ENCODE results near the gene APMAP.

APMAP gene, protein sequence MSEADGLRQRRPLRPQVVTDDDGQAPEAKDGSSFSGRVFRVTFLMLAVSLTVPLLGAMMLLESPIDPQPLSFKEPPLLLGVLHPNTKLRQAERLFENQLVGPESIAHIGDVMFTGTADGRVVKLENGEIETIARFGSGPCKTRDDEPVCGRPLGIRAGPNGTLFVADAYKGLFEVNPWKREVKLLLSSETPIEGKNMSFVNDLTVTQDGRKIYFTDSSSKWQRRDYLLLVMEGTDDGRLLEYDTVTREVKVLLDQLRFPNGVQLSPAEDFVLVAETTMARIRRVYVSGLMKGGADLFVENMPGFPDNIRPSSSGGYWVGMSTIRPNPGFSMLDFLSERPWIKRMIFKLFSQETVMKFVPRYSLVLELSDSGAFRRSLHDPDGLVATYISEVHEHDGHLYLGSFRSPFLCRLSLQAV

DNA sequence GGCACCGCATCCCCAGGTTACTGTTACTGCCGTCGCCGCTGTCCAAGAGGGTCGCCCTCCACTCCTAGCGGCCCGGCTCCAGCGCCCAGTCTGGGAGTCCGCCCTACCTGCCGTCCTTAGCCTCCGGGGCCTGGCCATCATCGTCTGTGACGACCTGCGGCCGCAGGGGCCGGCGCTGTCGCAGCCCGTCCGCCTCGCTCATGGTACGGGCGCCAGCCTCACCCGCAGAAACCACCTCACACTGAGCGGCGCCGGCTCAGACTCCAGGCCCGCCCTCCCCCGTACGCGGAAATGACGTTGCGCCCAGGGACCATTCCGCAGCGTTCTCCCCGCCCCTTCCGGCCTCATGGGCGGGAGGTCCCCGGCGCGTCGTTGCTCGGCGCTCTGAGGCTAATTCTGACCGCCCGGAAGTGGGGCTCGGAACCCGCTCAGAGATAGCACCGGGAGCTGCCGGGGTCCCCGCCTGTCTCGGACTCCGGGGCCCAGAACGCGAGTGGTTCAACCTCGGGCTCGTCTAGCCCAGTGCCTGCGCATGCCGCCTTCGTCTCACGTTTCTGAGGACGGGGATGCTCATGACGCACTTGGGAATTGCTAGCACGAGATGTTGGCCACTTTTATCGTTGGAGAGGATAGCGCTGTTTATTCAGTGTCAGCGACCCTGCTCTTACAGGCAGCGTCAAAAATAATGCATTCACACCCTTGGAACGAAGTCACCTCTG, at the start of gene APMAP:
APMAP (minus strand) TSS at position 265 of the 719 bp plus-strand sequence; CDS start at position 202, 63 bp downstream.
- DNase-seq (ENCODE audit: low spot score): peak; percentile 96

DNA sequence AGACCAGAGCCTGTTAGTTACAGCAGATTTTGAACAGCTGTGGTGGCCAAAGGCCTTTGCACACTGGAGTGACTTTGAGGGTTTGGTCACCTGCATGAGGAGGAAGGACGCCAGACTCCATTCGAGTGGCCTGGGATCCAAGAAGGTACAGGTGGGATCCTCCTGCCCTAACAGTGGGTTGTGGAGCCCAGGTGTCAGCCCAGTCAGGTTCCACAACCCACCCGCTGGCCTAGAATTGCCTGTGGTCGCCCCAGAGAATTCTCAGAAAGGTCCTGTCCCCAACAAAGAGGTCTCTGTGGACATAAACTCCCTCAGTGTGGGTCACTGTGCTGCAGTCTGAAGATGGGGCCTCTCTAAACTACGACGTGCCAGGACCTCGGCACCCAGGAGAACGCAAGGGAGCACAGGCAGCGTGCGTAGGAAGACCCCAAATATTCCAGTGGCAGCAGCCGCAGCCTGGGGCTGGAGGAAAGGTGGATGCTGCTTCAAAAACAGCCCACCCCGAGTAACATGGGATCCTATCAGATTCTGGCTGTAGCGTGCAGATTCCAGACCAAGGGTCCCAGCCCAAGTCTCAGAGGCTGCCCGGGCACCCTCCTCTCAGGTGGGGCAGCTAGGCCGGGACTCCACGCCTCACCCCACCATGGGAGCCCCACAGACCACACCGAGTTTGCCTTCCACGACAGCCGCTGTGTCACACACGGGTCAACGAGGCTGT, 49.4 kb upstream of the APMAP start:
- no peak for DNase-seq (ENCODE audit: low spot score)

DNA sequence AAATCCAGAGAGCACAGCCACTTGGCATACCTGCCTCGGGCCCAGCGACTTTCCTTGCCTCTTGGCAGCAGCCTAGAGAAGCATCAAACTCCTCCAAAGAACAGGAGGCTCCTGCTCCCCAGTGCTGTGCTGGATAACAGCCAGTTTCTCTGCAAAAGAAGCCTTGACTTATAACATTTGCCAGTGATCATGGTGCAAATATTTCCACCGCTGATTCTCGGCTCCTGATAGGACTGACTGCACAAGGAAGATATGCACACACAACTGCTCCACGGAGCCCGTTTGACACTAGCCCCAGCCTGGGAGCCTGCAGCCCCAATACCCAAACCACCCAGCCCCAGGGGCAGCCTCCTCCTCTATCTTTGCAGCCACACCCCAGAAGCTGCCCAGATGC, 47.9 kb upstream of the APMAP start:
- DNase-seq (ENCODE audit: low spot score): no peak

DNA sequence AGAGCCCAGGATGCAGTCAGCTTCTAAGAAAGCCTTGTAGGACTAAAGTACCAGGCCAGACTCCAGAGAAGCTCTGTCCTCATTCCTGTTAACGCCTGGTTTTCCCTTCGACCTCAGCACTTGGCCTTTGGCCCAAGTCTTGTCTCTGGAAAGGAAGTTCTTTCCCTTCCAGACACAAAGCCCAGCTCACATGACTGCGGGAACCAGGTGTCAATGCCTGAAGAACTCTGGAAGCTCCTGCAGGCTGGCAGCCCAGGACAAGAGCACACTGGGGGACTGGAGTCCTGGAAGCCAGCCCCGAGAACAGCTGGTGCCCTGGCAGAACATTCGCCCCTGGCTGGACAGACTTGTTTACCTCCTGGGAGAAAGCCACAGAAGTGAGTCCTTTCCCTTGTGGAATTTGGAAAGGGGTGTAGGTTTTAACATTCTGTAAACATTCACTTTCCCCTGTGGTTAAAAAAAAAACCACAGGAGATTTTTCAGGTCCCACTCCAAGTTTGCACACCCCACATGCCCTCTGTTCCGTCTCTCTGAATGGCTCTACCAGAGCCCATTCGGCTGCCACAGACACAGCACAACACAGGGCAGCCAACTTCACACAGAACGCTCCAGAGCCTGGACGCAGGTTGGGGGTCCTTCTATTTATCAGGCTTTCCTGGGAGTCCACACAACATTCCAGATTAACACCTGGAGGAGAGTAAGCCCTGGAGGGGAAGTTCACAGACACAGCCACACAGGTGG, 47.3 kb upstream of the APMAP start:
- DNase-seq (ENCODE audit: low spot score): no peak

DNA sequence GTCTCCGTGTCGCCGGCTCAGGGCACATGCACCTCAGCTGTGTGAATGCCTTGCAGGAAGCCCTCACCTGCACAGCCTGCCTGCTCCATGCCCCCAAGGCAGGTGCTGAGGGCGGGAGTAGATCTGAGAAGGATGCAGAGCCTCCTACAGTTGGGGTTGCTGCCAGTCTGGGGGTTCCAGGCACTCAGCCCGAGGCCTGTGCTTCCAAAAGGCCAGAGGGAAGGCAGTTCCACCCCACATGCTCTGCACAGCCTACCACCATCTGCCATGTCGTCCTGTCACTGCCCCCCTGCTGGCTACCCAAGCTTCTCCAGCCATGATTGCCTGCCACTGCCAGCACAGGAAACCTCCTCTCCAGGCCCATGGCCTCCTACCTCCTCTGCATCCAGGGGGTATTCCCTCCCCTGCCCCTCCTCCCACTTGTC, 46.1 kb upstream of the APMAP start:
- DNase-seq (ENCODE audit: low spot score): no peak

DNA sequence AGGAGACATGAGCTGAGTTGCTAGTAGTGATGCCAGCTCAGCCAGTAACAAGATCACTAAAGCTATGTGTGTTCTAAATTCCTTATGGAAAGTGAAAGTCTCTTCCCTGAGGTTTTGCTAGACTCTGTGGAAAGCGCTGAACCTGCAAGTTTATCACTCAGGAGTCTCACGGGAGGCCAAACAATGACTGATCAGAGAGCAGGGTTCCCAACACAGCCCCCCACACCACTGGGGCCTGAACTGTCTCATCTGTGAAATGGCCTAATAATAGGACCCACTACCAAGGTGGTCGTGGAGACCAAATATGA, 45.5 kb upstream of the APMAP start:
- no peak for DNase-seq (ENCODE audit: low spot score)

DNA sequence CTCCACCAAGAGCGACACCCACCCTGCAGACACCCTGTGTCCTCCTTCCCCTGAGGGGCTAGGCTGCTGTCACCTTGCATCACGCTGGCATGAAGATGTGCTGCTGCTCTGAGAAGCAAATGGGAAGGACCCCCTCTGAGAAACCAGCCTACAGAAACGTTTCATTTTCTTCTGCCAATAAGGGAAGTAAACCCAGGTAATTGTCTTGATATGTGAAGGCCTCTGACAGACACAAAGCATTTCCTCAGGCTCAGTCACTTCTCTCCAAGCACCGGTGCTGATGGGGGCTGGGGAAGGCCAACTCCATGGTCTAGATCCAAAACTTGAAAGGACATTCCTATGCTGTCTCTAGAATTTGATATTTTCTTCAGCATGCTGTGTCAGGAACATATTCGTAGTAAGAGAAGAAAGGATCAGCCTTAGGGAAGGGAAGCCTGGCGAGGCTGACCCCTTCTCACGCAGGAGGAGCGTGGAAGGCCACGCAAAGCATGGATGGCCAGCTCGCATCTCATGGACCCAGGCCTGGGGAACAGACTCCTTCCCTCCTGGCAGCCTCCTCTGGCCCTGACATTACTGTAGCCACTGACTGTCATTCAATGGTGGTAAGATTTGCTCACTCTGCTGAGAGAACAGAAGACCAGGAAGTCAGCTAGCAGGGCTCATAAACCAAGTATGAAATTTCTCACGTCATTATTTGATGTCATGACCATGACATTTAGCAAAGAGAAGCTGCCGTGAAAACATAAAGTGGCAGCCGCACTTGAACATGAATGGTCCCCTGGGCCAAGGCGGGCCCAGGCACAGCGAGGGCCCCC, 44.9 kb upstream of the APMAP start:
- DNase-seq (ENCODE audit: low spot score): no peak

DNA sequence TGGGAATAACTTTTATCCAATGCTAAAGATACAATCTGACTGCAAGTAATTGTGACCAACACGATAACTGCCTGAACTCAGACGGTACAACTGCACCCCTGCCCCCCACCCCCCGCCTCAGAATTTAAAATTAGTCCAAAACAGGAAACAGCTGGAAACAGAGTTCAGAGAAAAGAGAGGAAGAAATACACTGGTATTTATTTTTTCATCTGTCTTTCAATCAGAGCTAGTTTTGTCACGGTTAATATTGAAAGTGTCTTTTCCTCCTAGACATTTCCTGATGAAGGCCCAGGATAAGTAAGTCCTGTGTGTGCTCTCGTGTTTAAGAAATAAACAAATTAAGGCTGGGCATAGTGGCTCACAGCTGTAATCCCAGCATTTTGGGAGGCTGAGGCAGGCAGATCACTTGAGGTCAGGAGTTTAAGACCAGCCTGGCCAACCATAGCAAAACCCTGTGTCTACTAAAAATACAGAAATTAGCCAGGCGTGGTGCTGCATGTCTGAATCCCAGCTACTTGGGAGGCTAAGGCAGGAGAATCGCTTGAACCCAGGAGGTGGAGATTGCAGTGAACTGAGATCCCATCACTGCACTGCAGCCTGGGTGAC, 43.9 kb upstream of the APMAP start:
- DNase-seq (ENCODE audit: low spot score): peak; percentile 42

DNA sequence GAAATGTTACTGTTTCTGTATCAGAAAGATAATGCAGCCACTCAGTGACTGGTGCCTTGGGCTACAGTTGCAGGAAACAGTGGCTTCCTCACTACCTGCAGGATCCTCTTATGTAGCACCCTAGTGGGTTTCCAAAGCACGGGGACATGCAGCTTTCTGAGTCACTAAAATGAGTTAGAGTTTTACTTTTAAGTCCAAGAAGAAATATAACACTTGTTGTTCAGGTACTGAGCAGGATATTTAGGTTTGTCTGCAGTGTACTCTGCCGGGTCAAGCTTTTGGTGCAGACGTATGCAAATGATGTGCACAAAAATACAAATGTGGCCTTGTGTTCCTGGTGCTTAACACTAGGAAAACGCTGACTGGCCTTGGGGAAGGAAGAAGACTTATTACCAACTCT, 43.4 kb upstream of the APMAP start:
- DNase-seq (ENCODE audit: low spot score): no peak

DNA sequence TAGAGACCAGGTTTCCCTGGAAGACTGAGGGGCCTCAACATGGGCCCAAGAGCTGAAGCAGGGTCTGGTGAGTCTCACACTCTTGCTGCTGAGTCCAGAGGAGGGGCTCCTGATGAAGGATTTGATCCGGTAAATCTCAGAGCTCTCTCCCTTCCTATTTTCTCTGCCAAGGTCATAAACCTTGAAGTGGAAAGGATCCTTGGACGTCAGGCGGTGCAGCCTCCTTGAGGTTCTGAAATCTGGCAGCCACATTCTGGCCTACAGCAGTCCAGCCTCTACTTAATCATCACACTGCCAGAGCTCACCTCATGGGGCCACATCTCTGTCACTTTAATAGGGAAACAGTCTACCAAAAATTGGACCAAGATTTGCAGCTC, 41.4 kb upstream of the APMAP start:
- DNase-seq (ENCODE audit: low spot score): no peak

DNA sequence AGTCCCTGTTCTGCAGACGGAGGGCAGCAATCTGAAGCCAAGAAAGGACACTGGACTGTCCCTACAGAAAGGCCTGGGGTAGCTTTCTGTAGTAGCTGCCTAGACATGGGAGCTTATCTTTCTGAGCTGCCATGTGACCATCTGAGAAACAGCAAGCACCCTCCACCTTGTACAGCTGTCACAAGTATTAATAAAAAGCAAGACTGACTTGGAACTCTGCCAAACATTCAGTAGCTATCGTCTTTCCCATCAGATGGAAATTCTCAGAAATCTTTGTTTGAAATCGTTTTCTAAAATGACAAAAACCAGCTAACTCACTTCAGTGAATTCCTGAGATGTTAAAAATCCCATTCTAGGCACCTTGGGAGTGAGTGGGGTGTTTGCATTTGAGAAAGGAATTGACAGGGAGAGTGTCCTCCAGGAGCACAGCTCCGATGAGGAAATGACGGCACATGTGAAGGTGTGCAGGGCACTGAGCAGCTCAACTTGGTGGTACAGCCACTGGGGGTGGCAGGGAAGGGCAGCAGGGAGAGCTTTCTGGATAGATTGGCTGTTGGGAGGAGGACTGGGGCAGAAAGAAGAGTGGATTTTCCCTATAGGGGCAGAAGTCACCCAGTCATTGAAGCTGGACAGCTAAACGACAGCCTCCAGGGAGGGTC, 40.8 kb upstream of the APMAP start:
- no peak for DNase-seq (ENCODE audit: low spot score)

DNA sequence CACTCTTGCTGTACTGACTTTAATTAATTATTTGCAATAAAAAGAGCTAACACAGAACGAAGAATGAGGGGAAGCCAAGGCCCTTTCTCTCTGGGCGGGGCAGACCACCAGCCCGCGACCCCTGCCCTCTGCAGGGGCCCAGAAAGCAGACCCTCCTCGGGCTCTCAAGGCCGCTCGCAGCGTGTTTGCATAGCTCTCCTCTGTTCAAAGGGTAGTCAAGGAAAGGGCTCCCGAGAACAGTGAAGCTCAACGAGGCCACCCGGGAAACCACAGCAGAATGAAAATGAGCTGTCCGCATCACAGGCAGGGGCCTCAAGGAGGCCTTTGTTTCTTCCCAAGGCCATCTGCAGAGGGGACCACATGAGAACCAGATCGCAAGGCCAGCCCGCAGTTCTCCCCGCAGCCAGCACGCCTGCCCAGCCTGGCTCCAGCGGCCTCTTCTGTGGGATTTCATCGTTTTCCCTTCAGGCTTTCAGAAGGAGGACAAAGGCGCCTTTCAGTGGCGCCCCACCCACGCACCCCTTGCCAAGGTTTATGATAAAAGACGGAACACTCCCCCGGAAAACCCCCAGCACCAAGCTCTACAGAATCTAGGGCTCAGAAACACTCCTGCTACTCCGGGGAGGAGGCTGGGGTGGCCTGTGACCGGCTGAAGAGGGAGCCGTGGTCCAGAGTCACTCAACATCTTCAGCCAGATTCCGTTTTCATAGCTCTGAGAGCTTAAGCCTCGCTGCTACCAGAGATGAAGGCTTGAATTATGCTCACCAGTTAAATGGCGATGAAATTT, 40.1 kb upstream of the APMAP start:
- DNase-seq (ENCODE audit: low spot score): no peak

DNA sequence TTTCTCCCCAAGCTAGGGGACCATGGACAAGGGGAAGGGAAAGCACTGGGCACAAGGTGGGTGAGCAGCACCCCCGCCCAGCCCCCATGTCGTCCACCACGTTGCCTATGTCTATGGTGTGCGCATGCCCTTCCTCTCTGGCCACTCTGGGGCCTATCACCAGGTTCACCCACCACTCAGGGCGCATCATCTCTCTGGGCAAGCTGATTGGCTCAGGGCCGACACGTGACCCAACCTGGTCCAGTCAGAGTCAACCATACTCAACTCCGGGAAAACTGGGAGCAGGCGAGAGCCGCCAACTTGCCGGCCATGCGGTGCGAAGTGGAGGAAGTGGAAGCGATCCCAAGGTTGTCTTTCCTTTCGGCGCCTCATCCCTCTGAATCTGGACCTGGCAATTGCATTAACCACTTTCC, 39.5 kb upstream of the APMAP start:
- no peak for DNase-seq (ENCODE audit: low spot score)

DNA sequence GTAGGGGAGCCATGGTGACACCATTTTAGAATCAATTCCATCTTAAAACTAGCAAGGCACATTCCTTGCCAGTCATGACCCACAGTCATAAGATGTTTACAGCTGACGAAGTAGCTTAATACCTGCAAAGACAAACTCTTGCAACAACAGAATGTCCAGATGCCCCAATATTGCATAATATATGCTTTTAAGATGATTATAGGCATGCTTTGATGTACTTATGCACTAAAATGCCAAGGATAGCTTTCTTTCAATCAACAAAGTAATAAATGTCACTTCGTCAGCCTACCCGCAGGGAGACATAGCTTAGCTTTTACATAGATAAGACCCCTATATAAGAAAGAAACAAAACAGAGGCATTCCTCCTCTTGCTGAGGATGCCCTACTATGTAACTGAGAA, 38.7 kb upstream of the APMAP start:
- no peak for DNase-seq (ENCODE audit: low spot score)

DNA sequence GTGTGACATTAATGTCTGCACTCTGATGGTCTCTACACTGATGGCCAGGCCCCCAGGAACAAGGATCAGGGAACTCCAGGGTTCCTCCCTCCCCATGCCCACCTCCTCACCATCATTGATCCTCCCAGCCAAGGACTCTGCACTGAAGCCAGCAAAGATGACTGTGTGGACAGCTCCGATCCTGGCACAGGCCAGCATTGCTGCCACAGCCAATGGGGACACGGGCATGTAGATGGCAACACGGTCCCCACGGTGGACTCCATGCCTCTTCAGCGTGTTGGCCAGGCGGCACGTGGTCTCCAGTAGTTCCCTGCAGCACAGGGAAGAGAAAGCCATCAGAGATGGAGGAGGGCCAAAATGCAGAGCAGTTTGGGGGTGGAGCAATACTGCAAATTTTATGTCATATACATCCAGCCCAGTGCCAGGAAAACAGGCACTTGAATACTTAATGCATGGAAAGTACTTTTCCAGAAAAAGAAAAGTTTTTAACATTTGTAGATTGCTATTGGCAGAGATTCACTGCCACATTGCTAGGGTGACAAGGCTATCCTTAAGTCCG, 38.2 kb upstream of the APMAP start:
- no peak for DNase-seq (ENCODE audit: low spot score)

DNA sequence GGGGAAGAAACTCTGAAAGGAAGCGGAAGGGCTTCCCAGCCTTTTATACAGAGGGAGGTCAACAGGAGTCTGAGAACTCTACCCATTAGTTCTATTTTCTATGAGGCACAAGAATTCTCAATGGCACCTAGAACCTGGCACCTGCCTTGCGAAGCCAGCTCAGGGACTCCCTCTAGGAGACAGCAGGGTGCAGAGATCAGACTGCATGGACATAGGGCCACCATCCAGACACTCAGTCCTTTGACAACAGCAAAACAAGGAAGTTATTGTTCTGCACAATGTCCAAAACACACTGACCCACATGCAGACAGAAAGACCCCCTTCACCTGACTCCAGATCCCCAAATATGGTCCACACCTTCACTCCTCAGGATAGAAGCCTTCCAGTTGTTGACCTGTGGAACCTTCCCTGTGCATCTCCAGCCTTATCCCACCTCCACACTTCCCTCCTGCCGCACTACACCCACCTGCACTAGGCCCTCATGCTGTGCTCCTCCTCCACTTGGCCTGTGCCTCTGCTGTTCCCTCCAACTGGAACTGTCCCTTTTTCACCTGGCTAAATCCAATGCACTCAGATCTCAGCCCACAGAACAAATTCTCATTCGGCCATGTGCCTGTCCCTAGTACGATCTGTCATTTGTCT, 37.6 kb upstream of the APMAP start:
- DNase-seq (ENCODE audit: low spot score): no peak

DNA sequence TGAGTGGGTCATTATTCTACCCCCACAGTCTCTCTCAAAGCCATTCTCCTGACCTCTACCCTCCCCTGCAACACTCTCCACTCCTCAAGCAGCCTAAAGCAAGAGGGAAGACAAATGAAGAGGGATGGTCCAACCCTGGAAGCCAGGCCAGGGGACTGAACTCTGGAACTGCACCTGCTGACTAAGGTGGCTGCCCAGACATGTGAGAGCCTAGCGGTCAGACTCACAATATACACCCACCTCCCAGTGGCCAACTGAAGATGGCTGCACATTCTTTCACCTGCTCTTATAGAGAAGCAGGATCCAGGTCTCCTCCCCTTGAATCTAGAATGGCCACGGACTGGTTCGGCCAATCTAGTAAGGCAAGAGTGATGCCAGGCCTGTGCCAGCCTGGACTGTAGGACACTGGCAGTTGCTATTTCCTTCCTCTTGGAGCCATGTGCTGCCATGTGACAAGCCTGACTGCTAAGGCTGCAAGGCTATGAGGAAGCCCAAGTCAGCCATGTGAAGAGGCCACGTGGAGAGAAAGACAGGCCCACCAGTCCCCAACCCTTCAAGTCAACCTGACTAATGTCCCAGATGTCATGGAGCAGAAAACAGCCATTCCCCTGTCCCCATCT, 33.5 kb upstream of the APMAP start:
- DNase-seq (ENCODE audit: low spot score): no peak

DNA sequence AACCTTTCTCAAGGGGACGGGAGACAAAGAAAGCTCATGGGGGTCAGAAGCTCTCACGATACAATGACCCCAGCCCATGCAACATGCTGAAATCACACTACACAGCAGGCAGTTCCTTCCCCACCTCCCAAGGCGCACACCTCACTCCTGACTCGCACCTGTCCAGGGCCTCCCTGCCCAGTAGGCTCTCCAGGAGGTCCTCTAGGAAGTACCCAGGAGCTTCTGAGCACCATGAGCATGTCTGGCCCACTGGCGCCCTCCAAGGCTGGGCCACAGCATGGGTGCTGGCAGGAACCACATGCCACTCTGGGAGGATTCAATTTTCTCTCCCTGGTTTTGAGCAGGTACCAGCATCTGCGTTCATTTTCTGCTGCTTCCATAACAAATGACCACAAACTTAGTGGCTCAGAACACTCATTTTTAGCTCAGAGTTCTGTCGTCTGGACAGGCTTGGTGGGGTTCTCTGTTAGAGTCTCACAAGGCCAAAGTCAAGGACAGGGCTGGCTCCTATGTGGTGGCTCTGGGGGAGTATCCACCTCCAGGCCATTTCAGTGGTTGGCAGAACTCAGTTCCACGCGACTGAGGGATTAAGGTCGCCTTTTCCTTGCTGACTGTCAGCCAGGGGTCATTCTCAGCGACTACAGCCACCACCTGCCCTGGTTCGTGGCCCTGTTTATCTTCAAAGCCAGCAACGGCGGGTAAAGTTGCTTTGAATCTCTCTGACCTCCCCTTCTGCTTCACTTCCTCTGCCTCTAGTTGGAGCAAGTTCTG, 32.7 kb upstream of the APMAP start:
- DNase-seq (ENCODE audit: low spot score): no peak

Measured in NAMALWA (cell line).